Stimulated activated CD4-positive, alpha-beta T cell treated with anti-CD3 and anti-CD28 coated beads, Interleukin-1b, Interleukin-23, amount 100 ng/mL, for 48 hours (primary cell): ENCODE results near the gene PIRT.
"Not testable (repeated sequence)": the region's sequence is repeated elsewhere in the genome, so short reads cannot be mapped to it uniquely, and the experiment has no call there.

ENCODE experiments used
- DNase-seq: peaks from one replicate; pipeline ENCODE4 v3.0.0-alpha.2; 2020

Gene PIRT

GRCh38 chr17:10837921-10838320 lies at the start of gene PIRT:
PIRT (minus strand) TSS chr17:10838087; CDS start chr17:10825645, 12,442 bp downstream.
- no peak for DNase-seq

DNA sequence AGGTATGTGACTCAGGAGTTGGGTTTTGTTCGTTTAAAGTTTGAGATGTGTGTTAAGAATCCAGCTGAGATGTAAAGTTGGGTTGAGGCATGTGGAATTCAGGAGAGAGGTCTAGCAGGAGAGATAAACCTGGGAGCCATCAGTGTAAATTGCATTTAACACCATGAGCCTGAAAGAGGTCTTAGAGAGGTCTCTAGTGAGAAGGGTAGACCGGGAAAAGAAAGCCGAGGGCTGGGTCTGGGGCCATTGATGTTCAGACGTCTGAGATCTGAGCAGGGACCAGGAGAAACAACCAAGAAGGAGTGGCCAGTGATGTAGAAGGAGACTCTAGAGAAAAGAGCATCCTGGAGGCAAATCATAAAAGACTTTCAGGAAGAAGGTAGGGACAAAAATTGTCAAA lies 44.1 kb upstream of the PIRT start:
- DNase-seq = no peak

- no peak for DNase-seq
Measured at GRCh38 chr17:10879190-10879836, 41.4 kb upstream of the PIRT start.

- peak; percentile 8 for DNase-seq
Measured at GRCh38 chr17:10875984-10876555, 38.2 kb upstream of the PIRT start.

GRCh38 chr17:10875430-10875851 lies 37.6 kb upstream of the PIRT start:
- peak; percentile 5 for DNase-seq

DNA sequence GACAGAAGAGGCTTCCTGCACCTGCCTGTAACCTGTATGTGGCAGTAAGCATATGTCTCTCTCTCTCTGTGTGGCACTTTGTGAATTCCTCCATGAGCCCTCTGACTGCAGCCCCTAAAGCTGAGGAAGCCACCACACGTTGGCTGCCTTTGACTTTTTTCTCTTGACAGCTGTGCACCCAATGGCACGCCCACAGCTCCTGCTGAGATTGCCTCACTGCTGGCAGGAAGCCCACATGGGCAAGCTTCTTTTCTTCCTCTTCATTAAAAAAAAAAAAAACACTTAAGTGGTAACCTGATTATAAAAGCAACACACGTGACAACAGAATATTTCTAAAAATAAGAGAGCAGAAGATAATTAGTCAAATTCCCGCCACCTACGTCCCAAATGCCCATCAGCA lies 34.0 kb upstream of the PIRT start:
- DNase-seq = no peak

- no peak for DNase-seq
Measured at GRCh38 chr17:10870336-10871050, 32.6 kb upstream of the PIRT start.

GRCh38 chr17:10868744-10869143 lies 30.9 kb upstream of the PIRT start:
- DNase-seq = not testable (repeated sequence)

DNA sequence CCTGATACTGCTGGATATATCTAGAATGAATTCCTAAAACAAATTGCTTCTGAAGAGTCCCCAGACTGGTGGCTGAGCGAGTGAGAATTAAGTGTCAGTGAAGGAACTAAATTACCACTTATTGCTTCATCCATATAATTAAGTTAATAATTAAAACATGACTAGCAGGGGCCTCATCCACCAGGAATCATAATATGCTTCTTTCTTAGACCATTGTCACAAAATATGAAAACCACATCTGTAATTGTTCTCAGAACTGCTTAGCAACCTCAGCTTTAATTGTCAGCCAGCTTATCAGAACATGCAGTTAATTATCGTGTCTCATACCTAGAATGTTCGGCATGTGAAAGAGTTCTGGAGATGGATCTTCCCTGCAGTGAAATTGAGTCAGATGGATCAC lies 21.2 kb upstream of the PIRT start:
- DNase-seq = no peak

DNA sequence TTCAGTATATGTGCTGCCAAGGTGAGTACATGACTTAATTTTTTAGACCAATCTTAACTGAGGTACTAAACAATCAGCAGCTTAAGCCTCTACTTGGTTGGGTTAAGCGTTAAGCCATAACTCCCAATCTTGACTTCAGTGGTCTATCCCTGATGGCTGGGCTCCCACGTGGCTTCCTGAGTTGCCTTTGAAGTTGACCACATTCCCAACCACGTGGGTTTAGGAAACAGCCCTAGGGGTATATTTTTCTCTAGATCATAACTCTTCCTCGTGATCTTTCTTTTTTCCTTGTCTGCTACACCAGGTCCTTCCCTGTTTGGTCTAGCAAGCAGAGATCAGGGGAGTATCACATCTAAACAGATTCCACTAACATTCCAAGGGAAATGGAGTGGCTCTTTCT lies 20.1 kb upstream of the PIRT start:
- DNase-seq = no peak

GRCh38 chr17:10846636-10847035 lies 8.7 kb upstream of the PIRT start:
- DNase-seq = not testable (repeated sequence)

GRCh38 chr17:10845388-10845751 lies 7.5 kb upstream of the PIRT start:
- DNase-seq = no peak

DNA sequence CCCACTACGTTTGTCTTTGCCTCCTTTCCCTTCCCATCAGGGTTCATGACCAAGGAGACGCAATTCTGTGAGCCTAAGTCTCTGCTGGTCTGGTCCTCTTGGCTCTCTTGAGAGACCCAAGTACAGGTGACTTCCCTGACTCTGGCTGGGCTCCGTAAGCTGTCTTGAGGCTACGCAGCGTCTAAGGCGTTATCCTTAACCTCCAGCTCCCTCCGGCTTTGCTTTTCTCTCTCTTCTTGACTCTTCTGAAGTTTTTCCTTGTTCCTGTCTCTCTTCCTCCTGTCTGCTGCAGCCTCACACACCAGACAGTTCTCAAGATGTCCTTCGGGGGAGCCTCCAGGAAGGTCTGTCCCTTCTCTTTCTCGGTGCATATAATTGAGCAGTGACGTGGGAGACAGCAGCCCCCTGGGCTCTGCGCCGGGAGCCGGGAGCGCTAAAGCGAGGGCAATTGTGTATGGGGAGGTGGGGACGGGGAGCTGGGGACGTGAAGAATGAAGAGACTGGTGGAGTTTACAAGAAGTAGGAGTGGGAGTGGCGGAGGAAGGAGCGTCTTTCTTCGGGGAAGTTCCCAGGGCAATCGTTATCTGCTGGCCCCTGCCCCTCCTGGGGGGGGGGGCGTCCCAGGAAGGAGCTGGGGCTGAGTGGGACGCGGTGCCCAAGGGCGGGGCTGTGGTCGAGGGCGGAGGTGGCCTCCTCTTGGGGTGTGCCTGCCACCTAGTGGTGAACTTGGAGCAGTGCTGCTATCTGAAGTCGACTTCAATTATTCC lies 6.9 kb upstream of the PIRT start:
- DNase-seq = peak; percentile 71

DNA sequence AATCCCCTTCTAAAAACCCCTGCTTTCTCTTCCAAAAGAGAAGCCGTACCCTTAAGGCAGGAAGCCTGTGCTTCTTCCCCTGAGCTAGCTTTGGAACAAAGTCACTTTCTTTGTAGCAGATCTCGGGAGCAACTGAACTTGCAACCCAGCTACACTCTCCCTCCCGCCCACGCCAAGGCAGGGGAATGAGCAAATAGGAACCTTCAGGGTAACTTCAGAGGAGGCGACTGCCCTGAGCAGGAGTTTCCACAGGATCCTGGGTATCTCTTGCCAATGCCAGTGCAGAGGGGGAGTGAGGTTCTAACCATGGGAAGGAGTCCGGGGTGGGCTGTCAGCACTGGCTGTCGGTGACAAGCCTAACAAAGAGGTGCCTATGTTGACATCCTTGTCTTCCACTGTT lies 5.9 kb upstream of the PIRT start:
- no peak for DNase-seq

- no peak for DNase-seq
Measured at GRCh38 chr17:10842658-10843057, 4.8 kb upstream of the PIRT start.

DNA sequence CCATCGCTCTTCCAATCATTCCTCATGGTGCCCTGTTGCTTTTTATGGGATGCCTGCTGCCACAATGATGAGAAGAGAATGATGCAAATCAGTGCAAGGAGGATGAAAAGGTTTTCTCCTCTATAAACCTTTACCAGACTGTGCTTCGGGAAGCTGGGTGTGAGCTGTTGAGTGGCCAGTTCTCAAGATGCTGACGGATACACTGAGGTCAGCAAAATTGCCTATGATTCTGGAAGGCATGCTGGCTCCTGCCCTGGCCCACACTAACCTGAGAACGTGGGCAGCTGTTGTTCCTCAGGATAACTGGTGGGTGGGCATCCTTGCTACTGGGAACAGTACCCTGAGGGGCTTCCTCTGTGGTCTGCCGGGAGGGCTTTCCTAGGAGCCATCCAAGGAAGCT lies 795 bp upstream of the PIRT start:
- no peak for DNase-seq

- DNase-seq = no peak
Measured at GRCh38 chr17:10836966-10837590, 809 bp downstream of the PIRT start.

DNA sequence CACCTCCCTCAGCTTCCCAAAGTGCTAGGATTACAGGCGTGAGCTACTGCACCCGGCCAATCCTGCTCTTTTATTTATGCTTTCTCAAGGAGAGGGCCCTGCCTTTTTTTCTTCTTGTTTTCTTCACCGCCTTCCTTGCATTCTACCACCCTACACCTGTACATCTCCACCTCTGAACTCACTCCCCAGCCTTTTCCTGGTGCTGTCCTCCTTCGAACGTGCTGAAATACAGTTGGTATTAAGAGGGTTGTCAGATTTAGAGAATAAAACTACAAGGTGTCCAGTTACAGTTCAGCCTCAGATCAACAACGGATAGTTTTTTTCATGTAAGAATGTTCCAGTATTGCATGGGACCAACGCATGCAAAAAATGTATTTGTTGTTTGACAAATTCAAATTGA lies 1.7 kb downstream of the PIRT start:
- DNase-seq = no peak

DNA sequence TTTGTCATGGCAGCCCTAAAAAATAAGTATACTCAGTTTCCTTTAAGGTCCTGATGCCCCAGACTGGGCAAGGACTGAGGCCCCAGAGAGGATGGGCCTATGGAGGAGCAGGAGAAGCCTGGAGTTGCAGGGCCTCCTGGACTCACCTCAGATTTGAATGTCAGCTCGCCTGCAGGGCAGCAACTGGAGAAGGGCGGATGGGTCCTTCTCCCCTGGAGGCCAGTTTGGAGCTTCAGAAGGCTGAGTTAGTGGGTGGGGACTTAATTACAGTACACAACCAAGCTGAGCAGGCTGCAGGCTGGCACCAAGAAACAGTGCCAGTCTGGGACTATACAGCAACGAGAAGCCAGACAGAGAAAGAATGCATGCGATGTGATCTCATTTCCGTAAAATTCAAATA lies 6.2 kb downstream of the PIRT start:
- no peak for DNase-seq

- no peak for DNase-seq
Measured at GRCh38 chr17:10827898-10828552, 9.9 kb downstream of the PIRT start.

DNA sequence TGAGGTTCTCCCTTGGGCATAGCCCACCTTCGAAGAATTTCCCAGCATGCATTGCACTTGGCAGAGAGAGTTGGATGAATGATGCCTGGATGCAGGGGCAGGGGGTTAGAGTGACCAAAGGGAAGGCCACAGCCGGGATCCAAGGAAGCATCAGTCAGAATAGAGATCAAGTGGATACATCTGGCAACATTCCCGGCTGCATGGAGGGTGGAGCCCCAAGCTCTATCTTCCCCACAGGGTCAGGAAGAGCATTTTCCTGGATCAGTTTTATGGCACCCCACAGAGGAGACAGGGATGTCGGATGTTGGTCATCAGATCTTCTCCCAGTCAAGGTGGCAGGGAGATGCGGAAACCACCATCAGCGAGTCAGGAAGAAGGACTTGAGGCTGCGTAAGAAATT lies 13.0 kb downstream of the PIRT start:
- no peak for DNase-seq

GRCh38 chr17:10821770-10822169 lies 16.1 kb downstream of the PIRT start:
- no peak for DNase-seq

DNA sequence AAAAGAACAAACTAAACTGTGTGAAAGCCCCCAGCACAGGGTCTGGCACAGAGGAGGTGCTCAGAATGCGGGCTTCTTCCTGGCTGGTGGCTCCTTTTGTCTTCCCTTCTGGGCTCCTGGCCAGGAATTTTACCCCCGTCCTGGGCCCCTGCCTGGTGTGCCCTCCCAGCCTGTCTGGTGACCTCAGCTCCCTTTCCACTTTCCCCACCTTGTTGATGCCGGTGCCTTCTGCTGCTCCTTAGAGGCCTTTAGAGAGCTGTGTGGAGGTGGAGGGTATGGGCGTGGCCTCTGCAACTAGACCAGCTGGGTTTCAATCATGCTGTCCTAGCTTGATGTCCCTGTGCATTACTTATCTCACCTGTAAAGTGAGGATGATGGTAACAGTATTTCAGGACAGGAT lies 16.8 kb downstream of the PIRT start:
- no peak for DNase-seq
